Measurements from ENCODE around the gene ENOPH1.

DNA sequence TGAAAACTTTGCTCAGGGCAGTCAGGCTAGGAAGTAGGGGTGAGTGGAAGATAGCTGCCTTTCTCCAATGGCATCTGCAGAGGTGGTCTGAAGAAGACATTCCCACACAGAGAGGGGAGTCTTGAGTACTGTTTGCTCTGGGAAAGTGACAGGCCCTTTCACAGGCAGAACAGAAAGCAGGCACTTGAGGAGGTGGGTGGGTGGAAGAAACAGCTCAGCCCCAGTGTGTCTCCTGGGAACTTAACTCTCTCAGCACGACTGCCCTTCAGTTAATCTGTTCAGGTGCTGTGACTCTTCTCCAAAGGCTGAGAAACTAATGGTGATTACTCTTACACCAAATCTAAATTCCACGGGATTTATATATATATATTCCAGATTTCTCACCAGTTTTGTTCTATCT lies 28.3 kb downstream of the ENOPH1 start:
- no peak; the same call in 1 of the 2 replicates for TF ChIP-seq POLR2AphosphoS5 (IDR thresholded peaks at IDR 0.05; ENCODE audit: low read depth, low read length)
- TF ChIP-seq POLR2A (IDR thresholded peaks at IDR 0.05; ENCODE audit: low read depth, low read length): no peak
- no peak for TF ChIP-seq TAF1 (IDR thresholded peaks at IDR 0.05; ENCODE audit: low read depth, low read length)
- no peak for TF ChIP-seq POU2F2 (IDR thresholded peaks at IDR 0.05; ENCODE audit: low read depth, low read length)

Data from GM12891 (cell line).